HepG2 (cell line): ENCODE data around the gene CMTM1. TPM values are rescaled to one million over a fixed set of nuclear protein-coding genes. Genes with fewer than 3 reads are reported as not detected.

Source experiments
- ATAC-seq: fragments of 200-7000 bp; cut with Tn5 transposase; 3 replicates; pipeline ENCODE4 v1.9.1; 2020; ENCODE audit warnings: mild to moderate bottlenecking, moderate library complexity
- BruUV-seq: library from RNA; stranded (reverse); fragments of 400-500 nt; replicated peaks from 2 replicates; lab custom pipeline; 2021; lab: Mats Ljungman, UMichigan
- CTCF ChIA-PET: fragments of 300-600 bp; formaldehyde crosslinking; extraction: SDS; loops from one replicate; lab custom pipeline; 2021; ENCODE audit warnings: low total read pairs, inconsistent platforms, low intra/inter-chr PET ratio; lab: Yijun Ruan, JAX
- POLR2A ChIA-PET: fragments of 350-600 bp; sonication (Branson Sonifier 250); formaldehyde crosslinking; loops from one replicate; lab custom pipeline; 2020; ENCODE audit warnings: antibody characterized with exemption, inconsistent platforms; lab: Yijun Ruan, JAX
- DNase-seq: peaks from one replicate; pipeline ENCODE4 v3.0.0-alpha.2; 2015; ENCODE audit warnings: low spot score
- FAIRE-seq: peaks from 3 replicates; lab custom pipeline; 2011; peaks lifted over from hg19 to GRCh38; lab: Jason Lieb, UNC
- H2AFZ ChIP-seq: one replicate; pipeline ENCODE4 v1.6.1; 2011; ENCODE audit warnings: low read length, inconsistent platforms
- H3K27ac ChIP-seq: fragments of 300-600 bp; 3 replicates; pipeline ENCODE4 v1.8.0; 2011; ENCODE audit warnings: mixed run types, mild to moderate bottlenecking, mixed read lengths, low read length, inconsistent platforms; ENCODE audit not compliant: insufficient read depth; ENCODE audit errors: extremely low read length
- H3K27me3 ChIP-seq, 2 experiments: fragments of 200-600 bp in 1 of 2; 2 replicates in 1 of 2; 3 replicates in 1 of 2; pipeline versions ENCODE4 v1.6.0 to v1.8.0; 2011; ENCODE audit warnings: low read length in 2 of 2, mild to moderate bottlenecking in 2 of 2, moderate library complexity in 2 of 2, inconsistent platforms in 1 of 2; ENCODE audit not compliant: insufficient read depth in 2 of 2, control insufficient read depth in 1 of 2
- H3K36me3 ChIP-seq, 2 experiments: fragments of 200-600 bp in 1 of 2; replicated peaks in 1 of 2; 2 replicates in 1 of 2; 3 replicates in 1 of 2; pipeline versions ENCODE4 v1.5.1 to v1.8.0; 2011; ENCODE audit warnings: low read length in 2 of 2, inconsistent platforms in 1 of 2; ENCODE audit not compliant: insufficient read depth in 2 of 2, control insufficient read depth in 1 of 2
- H3K4me1 ChIP-seq: 2 replicates; pipeline ENCODE4 v1.5.1; 2012; ENCODE audit warnings: low read length, inconsistent platforms; ENCODE audit not compliant: insufficient read depth
- H3K4me2 ChIP-seq: 2 replicates; pipeline ENCODE4 v1.6.0; 2011; ENCODE audit warnings: low read depth, low read length, inconsistent platforms
- H3K4me3 ChIP-seq, 3 experiments: fragments of 200-600 bp in 1 of 3; sonication (generic), shearing (Covaris generic) in 1 of 3; replicated peaks in 1 of 3; 2 replicates each; pipeline ENCODE4 v1.5.1; 2011 to 2016; ENCODE audit warnings: low read length in 3 of 3, inconsistent platforms in 2 of 3, low read depth in 2 of 3, mild to moderate bottlenecking in 2 of 3, control low read depth in 1 of 3, mixed read lengths in 1 of 3; ENCODE audit not compliant: insufficient read depth in 1 of 3
- H3K79me2 ChIP-seq: one replicate; pipeline ENCODE4 v1.6.1; 2011; ENCODE audit warnings: low read length, inconsistent platforms; ENCODE audit not compliant: insufficient read depth
- H3K9ac ChIP-seq: 2 replicates; pipeline ENCODE4 v1.6.0; 2011; ENCODE audit warnings: mild to moderate bottlenecking, low read depth, low read length, inconsistent platforms; ENCODE audit not compliant: insufficient read depth
- H3K9me3 ChIP-seq: 2 replicates; pipeline ENCODE4 v1.5.1; 2012; ENCODE audit warnings: mild to moderate bottlenecking, low read length
- H4K20me1 ChIP-seq: 2 replicates; pipeline ENCODE4 v1.6.0; 2011; ENCODE audit warnings: inconsistent platforms, mild to moderate bottlenecking, low read length, moderate library complexity; ENCODE audit not compliant: insufficient read depth
- CHCHD3 ChIP-seq: sonication (generic); formaldehyde crosslinking; IDR thresholded peaks from 2 replicates; pipeline ENCODE4 v1.8.0; 2022; ENCODE audit warnings: mild to moderate bottlenecking, missing genetic modification reagents, moderate library complexity
- FOXJ3 ChIP-seq: sonication (generic); formaldehyde crosslinking; IDR thresholded peaks from 2 replicates; pipeline ENCODE4 v1.4.0; 2020; ENCODE audit warnings: missing genetic modification reagents, mild to moderate bottlenecking, borderline replicate concordance
- NFATC3 ChIP-seq: sonication (generic); formaldehyde crosslinking; IDR thresholded peaks from 2 replicates; pipeline ENCODE4 v1.5.1; 2020; ENCODE audit warnings: mild to moderate bottlenecking, missing genetic modification reagents
- RBM39 ChIP-seq: fragments of 200-400 bp; formaldehyde crosslinking; IDR thresholded peaks from one replicate; pipeline ENCODE4 v1.6.1; 2018; ENCODE audit warnings: antibody characterized with exemption, mild to moderate bottlenecking, low read depth, low read length; ENCODE audit not compliant: poor library complexity, severe bottlenecking
- SETDB1 ChIP-seq: sonication (generic); formaldehyde crosslinking; IDR thresholded peaks from 2 replicates; pipeline ENCODE4 v1.5.1; 2020; ENCODE audit warnings: missing genetic modification reagents, mild to moderate bottlenecking, borderline replicate concordance
- ZBTB38 ChIP-seq: sonication (generic); formaldehyde crosslinking; IDR thresholded peaks from 2 replicates; pipeline ENCODE4 v1.5.1; 2020; ENCODE audit warnings: mild to moderate bottlenecking, missing genetic modification reagents
- ZBTB8A ChIP-seq: sonication (generic); formaldehyde crosslinking; IDR thresholded peaks from 2 replicates; pipeline ENCODE4 v1.4.0; 2020; ENCODE audit warnings: mild to moderate bottlenecking, low read depth, missing genetic modification reagents, borderline replicate concordance
- ZNF557 ChIP-seq: sonication (generic); formaldehyde crosslinking; IDR thresholded peaks from 2 replicates; pipeline ENCODE4 v1.4.0; 2020; ENCODE audit warnings: missing genetic modification reagents
- WGBS: methylation state at CpG from one replicate; pipeline ENCODE4 v1.1.6; 2017; ENCODE audit warnings: low lambda C conversion rate; 5-methylcytosine and 5-hydroxymethylcytosine counted together
- in situ Hi-C: cut with HindIII; loops from 2 replicates; pipeline ENCODE4 v1.10.0; 2017; ENCODE audit warnings: low pct_unique_long_range_greater_than_20kb; ENCODE audit not compliant: extremely low pct_ligation_motif_present
- intact Hi-C: fragments of 100-400 bp; cut with micrococcal nuclease; formaldehyde crosslinking; loops from one replicate; pipeline ENCODE4 v1.10.0; 2022; ENCODE audit not compliant: unreplicated experiment
- polyA plus RNA-seq, 8 experiments: library from polyadenylated mRNA; depleted of rRNA in 3 of 8; stranded (reverse) in 7 of 8; unstranded in 1 of 8; fragments of >200 nt; fragmentation: Illumina TruSeq in 4 of 8; extraction: Trizol in 4 of 8; gene quantifications; 2 replicates each; pipeline versions ENCODE4 v1.2.1 to v1.2.3, GENCODE V29; 2011 to 2016; ENCODE audit warnings: low read depth in 4 of 8, missing spikeins in 1 of 8, mixed read lengths in 1 of 8; ENCODE audit not compliant: insufficient read depth in 1 of 8
- total RNA-seq, 5 experiments: library from RNA; depleted of rRNA; stranded (reverse); fragments of >200 nt; fragmentation: Illumina TruSeq; extraction: Trizol; gene quantifications; 2 replicates each; pipeline ENCODE4 v1.2.3, GENCODE V29; 2016; ENCODE audit warnings: low read depth in 1 of 5
- TF ChIP-seq, protein P1 (sequence below): IDR thresholded peaks from 2 replicates; pipeline ENCODE4 v1.6.1; 2016; ENCODE audit warnings: low read depth
- TF ChIP-seq, protein P2 (sequence below): sonication (generic); formaldehyde crosslinking; IDR thresholded peaks from 2 replicates; pipeline ENCODE4 v1.4.0; 2020; ENCODE audit warnings: mild to moderate bottlenecking, missing genetic modification reagents
- TF ChIP-seq, protein P3 (sequence below): sonication (generic); formaldehyde crosslinking; IDR thresholded peaks from 2 replicates; pipeline ENCODE4 v1.4.0; 2020; ENCODE audit warnings: missing genetic modification reagents
- TF ChIP-seq, protein P4 (sequence below): sonication (generic); formaldehyde crosslinking; IDR thresholded peaks from 2 replicates; pipeline ENCODE4 v1.8.0; 2022; ENCODE audit warnings: mild to moderate bottlenecking, missing genetic modification reagents, borderline replicate concordance
- TF ChIP-seq, protein P5 (sequence below): sonication (generic); formaldehyde crosslinking; IDR thresholded peaks from 2 replicates; pipeline ENCODE4 v1.5.0; 2020; ENCODE audit warnings: missing genetic modification reagents

Gene CMTM1
- total and polyA plus RNA-seq, 2 of the 13 experiments (the other 11 are each of a cell fraction or from before 2014, with no cell fraction given), result 1.7 to 2.9 TPM

DNA sequence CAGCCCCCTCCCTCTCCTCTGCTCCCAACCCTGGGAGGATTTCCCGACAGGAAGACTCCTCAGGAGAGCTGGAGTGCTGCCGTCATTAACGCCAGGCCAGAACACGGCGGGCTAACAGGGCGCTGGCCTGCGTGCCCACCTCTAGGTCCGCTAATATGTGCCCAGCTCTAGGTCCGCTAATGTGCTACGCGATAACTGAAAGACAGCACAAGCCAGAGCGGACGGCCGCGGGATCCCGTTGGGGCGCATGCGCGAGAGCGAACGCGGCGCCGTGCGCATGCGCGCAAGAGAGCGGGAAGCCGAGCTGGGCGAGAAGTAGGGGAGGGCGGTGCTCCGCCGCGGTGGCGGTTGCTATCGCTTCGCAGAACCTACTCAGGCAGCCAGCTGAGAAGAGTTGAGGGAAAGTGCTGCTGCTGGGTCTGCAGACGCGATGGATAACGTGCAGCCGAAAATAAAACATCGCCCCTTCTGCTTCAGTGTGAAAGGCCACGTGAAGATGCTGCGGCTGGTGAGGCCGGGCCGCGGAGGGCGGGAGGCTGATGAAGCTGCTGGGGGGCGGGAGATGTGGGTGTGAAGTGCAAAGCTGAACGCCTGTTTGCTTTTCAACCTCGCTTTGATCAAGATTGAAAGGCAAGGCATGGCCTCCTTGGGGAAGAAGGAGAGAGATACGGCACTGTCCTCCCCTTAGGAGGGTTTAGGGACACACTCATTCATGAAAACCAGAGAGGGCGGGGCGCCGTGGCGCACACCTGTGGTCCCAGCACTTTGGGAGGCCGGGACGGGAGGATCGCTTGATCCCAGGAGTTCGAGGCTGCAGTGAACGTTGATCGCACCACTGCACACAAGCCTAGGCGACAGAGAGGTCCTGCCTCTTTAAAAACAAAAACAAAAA is 13.7 kb upstream of the CMTM1 start, which contains the start of gene CKLF (continued):
- TF ChIP-seq, protein P1, sequence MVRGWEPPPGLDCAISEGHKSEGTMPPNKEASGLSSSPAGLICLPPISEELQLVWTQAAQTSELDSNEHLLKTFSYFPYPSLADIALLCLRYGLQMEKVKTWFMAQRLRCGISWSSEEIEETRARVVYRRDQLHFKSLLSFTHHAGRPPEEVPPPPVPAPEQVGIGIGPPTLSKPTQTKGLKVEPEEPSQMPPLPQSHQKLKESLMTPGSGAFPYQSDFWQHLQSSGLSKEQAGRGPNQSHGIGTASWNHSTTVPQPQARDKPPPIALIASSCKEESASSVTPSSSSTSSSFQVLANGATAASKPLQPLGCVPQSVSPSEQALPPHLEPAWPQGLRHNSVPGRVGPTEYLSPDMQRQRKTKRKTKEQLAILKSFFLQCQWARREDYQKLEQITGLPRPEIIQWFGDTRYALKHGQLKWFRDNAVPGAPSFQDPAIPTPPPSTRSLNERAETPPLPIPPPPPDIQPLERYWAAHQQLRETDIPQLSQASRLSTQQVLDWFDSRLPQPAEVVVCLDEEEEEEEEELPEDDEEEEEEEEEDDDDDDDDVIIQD, result 0 out of 2 replicates have a peak, but pooled peaks have one; percentile 22
- peak; percentile 82 for TF ChIP-seq RBM39
- TF ChIP-seq ZBTB8A (CRISPR knock-in tag), result no peak
- TF ChIP-seq, protein P2, sequence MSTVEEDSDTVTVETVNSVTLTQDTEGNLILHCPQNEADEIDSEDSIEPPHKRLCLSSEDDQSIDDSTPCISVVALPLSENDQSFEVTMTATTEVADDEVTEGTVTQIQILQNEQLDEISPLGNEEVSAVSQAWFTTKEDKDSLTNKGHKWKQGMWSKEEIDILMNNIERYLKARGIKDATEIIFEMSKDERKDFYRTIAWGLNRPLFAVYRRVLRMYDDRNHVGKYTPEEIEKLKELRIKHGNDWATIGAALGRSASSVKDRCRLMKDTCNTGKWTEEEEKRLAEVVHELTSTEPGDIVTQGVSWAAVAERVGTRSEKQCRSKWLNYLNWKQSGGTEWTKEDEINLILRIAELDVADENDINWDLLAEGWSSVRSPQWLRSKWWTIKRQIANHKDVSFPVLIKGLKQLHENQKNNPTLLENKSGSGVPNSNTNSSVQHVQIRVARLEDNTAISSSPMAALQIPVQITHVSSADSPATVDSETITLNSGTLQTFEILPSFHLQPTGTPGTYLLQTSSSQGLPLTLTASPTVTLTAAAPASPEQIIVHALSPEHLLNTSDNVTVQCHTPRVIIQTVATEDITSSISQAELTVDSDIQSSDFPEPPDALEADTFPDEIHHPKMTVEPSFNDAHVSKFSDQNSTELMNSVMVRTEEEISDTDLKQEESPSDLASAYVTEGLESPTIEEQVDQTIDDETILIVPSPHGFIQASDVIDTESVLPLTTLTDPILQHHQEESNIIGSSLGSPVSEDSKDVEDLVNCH (CRISPR knock-in tag), result peak; percentile 93; the same call in 1 of the 2 replicates
- 0 out of 2 replicates have a peak, but pooled peaks have one; percentile 44 for TF ChIP-seq CHCHD3 (CRISPR knock-in tag)
- TF ChIP-seq ZBTB38, result peak; percentile 98

DNA sequence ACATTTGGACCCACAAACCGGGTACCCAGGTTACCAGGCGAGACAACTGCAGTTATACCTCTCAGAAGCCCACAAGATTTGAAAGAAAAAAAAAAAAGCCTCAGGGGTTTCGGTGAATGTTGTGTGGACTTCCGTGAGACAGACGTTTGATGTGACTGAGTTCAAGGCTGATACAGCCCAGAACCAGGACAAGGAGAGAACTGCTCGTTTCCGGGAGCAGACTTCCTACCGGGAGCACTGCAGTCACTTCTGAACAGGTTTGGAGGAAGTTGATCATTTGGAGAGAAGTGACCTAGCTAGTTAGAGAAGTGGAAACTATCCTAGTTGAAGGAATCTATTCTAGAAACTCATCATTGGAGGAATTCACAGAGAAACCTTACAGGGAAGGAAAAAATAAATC is 13.0 kb upstream of the CMTM1 start:
- no peaks in the 10 kb centered on the region for H3K27me3 ChIP-seq
- 43% methylated on average over 8 of the region's 8 CpGs for WGBS
- H3K27ac ChIP-seq, result peak overlapping the region; percentile 87
- peaks cover 24% of the 10 kb centered on the region for H3K79me2 ChIP-seq
- ChIA-PET POLR2A (interaction anchor here (0.5 to 3.3 kb wide), 11 partner anchors 10 to 559 kb away, joined by 3 to 21 read pairs (median 5); partner anchors contain the start of gene NAE1), CTCF (no interaction called here)
- H2AFZ ChIP-seq, result no peak overlapping the region
- peak overlapping the region; percentile 85 for H3K9ac ChIP-seq
- peaks cover 0 to 7% of the 10 kb centered on the region in 2 experiments; a peak in 2 of 5 replicates for H3K36me3 ChIP-seq
- ATAC-seq (no peak), DNase-seq (no peak), FAIRE-seq (no peak)
- no peaks in the 10 kb centered on the region for H3K9me3 ChIP-seq
- intact Hi-C loops (loop anchor here (2.0 kb wide), 1 partner anchor 52 kb away; the partner anchor contains the start of gene CMTM3), in situ Hi-C loops (no loop called here)
- H3K4me1 ChIP-seq, result peaks cover 83% of the 10 kb centered on the region
- H3K4me2 ChIP-seq, result peak overlapping the region; percentile 94
- peak overlapping the region; percentile 29 to 79 (median 73) for H3K4me3 ChIP-seq
- no peaks in the 10 kb centered on the region for H4K20me1 ChIP-seq
- no TSS peak for BruUV-seq
- TF ChIP-seq, protein P3, sequence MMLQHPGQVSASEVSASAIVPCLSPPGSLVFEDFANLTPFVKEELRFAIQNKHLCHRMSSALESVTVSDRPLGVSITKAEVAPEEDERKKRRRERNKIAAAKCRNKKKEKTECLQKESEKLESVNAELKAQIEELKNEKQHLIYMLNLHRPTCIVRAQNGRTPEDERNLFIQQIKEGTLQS (CRISPR knock-in tag), result no peak
- TF ChIP-seq SETDB1 (CRISPR knock-in tag) (no peak), ZNF557 (no peak), FOXJ3 (no peak), NFATC3 (CRISPR knock-in tag) (no peak)
- TF ChIP-seq, protein P4, sequence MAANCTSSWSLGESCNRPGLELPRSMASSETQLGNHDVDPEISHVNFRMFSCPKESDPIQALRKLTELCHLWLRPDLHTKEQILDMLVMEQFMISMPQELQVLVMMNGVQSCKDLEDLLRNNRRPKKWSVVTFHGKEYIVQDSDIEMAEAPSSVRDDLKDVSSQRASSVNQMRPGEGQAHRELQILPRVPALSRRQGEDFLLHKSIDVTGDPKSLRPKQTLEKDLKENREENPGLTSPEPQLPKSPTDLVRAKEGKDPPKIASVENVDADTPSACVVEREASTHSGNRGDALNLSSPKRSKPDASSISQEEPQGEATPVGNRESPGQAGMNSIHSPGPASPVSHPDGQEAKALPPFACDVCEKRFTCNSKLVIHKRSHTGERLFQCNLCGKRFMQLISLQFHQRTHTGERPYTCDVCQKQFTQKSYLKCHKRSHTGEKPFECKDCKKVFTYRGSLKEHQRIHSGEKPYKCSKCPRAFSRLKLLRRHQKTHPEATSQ (CRISPR knock-in tag), result no peak
- TF ChIP-seq, protein P5, sequence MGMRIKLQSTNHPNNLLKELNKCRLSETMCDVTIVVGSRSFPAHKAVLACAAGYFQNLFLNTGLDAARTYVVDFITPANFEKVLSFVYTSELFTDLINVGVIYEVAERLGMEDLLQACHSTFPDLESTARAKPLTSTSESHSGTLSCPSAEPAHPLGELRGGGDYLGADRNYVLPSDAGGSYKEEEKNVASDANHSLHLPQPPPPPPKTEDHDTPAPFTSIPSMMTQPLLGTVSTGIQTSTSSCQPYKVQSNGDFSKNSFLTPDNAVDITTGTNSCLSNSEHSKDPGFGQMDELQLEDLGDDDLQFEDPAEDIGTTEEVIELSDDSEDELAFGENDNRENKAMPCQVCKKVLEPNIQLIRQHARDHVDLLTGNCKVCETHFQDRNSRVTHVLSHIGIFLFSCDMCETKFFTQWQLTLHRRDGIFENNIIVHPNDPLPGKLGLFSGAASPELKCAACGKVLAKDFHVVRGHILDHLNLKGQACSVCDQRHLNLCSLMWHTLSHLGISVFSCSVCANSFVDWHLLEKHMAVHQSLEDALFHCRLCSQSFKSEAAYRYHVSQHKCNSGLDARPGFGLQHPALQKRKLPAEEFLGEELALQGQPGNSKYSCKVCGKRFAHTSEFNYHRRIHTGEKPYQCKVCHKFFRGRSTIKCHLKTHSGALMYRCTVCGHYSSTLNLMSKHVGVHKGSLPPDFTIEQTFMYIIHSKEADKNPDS, result no peak
